A549 (cell line): ENCODE results near the gene TRPM2.
"Not testable (repeated sequence)": the region's sequence is repeated elsewhere in the genome, so short reads cannot be mapped to it uniquely, and the experiment has no call there.

ENCODE experiments used
- CTCF ChIP-seq: fragments of >200 bp; sonication (Bioruptor Twin); formaldehyde crosslinking; IDR thresholded peaks from 3 replicates; pipeline ENCODE4 v1.5.1; 2016
- ELK1 ChIP-seq: fragments of 150-350 bp; IDR thresholded peaks from 2 replicates; pipeline ENCODE4 v1.6.1; 2014; ENCODE audit warnings: low read depth, mild to moderate bottlenecking, low read length
- EP300 ChIP-seq, 2 experiments: fragments of >200 bp; sonication (Bioruptor Twin); formaldehyde crosslinking; IDR thresholded peaks; 2 replicates in 1 of 2; 3 replicates in 1 of 2; pipeline ENCODE4 v1.6.1; 2016 to 2017
- MAFK ChIP-seq: fragments of 450-650 bp; IDR thresholded peaks from 2 replicates; pipeline ENCODE4 v1.6.1; 2014; ENCODE audit not compliant: partially characterized antibody
- MYC ChIP-seq: IDR thresholded peaks from 2 replicates; pipeline ENCODE4 v1.6.1; 2012; ENCODE audit warnings: mild to moderate bottlenecking, inconsistent platforms, low read length, improper control_type of control experiment, borderline replicate concordance
- PBX3 ChIP-seq: IDR thresholded peaks from 2 replicates; pipeline ENCODE4 v1.6.1; 2012
- POLR2A ChIP-seq: IDR thresholded peaks from 2 replicates; pipeline ENCODE4 v1.6.1; 2012; ENCODE audit warnings: mild to moderate bottlenecking, low read length
- SMC3 ChIP-seq: fragments of >200 bp; sonication (Bioruptor Twin); formaldehyde crosslinking; IDR thresholded peaks from 3 replicates; pipeline ENCODE4 v1.6.1; 2018; ENCODE audit warnings: inconsistent platforms
- TP53 ChIP-seq: fragments of 250-450 bp; sonication (Bioruptor Pico); IDR thresholded peaks from 2 replicates; pipeline ENCODE4 v1.5.0; 2021; ENCODE audit warnings: mild to moderate bottlenecking, moderate library complexity
- TF ChIP-seq, protein P1 (sequence below): fragments of 250-450 bp; sonication (Bioruptor Pico); IDR thresholded peaks from 2 replicates; pipeline ENCODE4 v1.5.0; 2020; ENCODE audit warnings: low read depth, mild to moderate bottlenecking, moderate library complexity

GRCh38 chr21:44417621-44418107, 64.2 kb downstream of the TRPM2 start:
- TF ChIP-seq PBX3; CTCF; SMC3; ELK1; TP53 (CRISPR knock-in tag); MAFK; EP300 (IDR thresholded peaks at IDR 0.05); POLR2A; MYC: not testable (repeated sequence)
- TF ChIP-seq, protein P1, sequence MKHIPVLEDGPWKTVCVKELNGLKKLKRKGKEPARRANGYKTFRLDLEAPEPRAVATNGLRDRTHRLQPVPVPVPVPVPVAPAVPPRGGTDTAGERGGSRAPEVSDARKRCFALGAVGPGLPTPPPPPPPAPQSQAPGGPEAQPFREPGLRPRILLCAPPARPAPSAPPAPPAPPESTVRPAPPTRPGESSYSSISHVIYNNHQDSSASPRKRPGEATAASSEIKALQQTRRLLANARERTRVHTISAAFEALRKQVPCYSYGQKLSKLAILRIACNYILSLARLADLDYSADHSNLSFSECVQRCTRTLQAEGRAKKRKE: not testable (repeated sequence)
